Activated CD4-positive, alpha-beta T cell treated with anti-CD3 and anti-CD28 coated beads, Interleukin-2, amount 10 ng/mL, durations not matched to agents 7 days and 5 days (primary cell): Measurements from ENCODE around the gene ALPG. TPM values are rescaled to one million over a fixed set of nuclear protein-coding genes. Genes with fewer than 3 reads are reported as not detected.
"Not testable (repeated sequence)": the region's sequence is repeated elsewhere in the genome, so short reads cannot be mapped to it uniquely, and the experiment has no call there.

Experiments
- CTCF ChIA-PET: fragments of 350-600 bp; sonication (Branson Sonifier 250); formaldehyde crosslinking; loops from one replicate; lab custom pipeline; 2021; ENCODE audit warnings: antibody characterized with exemption; lab: Charles Lee
- POLR2A ChIA-PET: fragments of 350-600 bp; sonication (Branson Sonifier 250); formaldehyde crosslinking; loops from one replicate; lab custom pipeline; 2021; ENCODE audit warnings: antibody characterized with exemption; lab: Charles Lee
- DNase-seq: peaks from one replicate; pipeline ENCODE4 v3.0.0-alpha.2; 2020
- H3K27ac Mint-ChIP-seq: one replicate; pipeline ENCODE4 v1.8.0; 2021; ENCODE audit warnings: mild to moderate bottlenecking, moderate library complexity, mixed read lengths
- H3K27me3 Mint-ChIP-seq: one replicate; pipeline ENCODE4 v1.8.0; 2021; ENCODE audit warnings: mixed read lengths
- H3K36me3 Mint-ChIP-seq: one replicate; pipeline ENCODE4 v1.8.0; 2021; ENCODE audit warnings: low read depth, mixed read lengths
- H3K4me1 Mint-ChIP-seq: one replicate; pipeline ENCODE4 v1.8.0; 2021; ENCODE audit warnings: mixed read lengths
- H3K4me3 Mint-ChIP-seq: one replicate; pipeline ENCODE4 v1.8.0; 2021; ENCODE audit warnings: mild to moderate bottlenecking, moderate library complexity, mixed read lengths
- H3K9me3 Mint-ChIP-seq: one replicate; pipeline ENCODE4 v1.8.0; 2021; ENCODE audit warnings: mixed read lengths
- total RNA-seq, 2 experiments: library from RNA; stranded (reverse); gene quantifications; one replicate each; pipeline ENCODE4 v1.2.3, GENCODE V29; 2021

ALPG gene
- not detected for total RNA-seq

DNA sequence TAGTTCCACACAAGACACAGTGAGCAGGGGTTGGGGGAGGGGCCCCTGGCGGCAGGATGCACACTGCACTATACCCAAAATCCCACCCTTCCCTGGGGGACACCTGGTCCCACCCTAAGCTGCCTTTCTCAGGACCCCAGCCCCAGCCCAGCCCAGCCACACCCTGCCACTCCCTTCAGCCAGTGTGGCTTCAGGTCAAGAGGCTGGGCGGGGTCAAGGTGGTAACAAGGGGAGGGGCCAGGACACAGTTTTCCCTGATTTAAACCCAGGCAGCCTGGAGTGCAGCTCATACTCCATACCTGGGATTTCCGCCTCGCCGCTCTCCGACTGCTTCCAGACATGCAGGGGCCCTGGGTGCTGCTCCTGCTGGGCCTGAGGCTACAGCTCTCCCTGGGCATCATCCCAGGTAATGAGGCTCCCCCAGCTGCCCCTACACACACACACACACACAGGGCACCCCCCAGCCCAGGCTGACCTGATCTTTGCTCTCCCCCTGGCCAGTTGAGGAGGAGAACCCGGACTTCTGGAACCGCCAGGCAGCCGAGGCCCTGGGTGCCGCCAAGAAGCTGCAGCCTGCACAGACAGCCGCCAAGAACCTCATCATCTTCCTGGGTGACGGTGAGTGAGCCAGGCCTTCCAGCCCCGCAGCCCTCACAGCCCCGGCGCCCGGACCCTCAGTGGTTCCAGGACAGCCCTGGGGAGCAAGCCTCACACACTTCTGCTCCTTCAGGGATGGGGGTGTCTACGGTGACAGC, at the start of gene ALPG:
TSS of gene ALPG (plus strand) at position 289 of the 755 bp plus-strand sequence. CDS start at position 340, 51 bp downstream.
- Mint-ChIP-seq H3K4me3 (no peak within 1 kb of the TSS), H3K36me3 (no peaks in the 10 kb centered on the region), H3K27me3 (peaks cover 1% of the 10 kb centered on the region), H3K4me1 (no peaks in the 10 kb centered on the region), H3K9me3 (no peaks in the 10 kb centered on the region), H3K27ac (no peak within 1 kb of the TSS)
- ChIA-PET POLR2A (interaction anchor here (0.6 kb wide), 1 partner anchor 553 kb away, joined by 3 read pairs; no protein-coding TSS in a partner anchor), CTCF (interaction anchor here (0.5 to 1.3 kb wide), 2 partner anchors 10 to 530 kb away, joined by 3 to 4 read pairs; no protein-coding TSS in a partner anchor)
- no peak for DNase-seq

DNA sequence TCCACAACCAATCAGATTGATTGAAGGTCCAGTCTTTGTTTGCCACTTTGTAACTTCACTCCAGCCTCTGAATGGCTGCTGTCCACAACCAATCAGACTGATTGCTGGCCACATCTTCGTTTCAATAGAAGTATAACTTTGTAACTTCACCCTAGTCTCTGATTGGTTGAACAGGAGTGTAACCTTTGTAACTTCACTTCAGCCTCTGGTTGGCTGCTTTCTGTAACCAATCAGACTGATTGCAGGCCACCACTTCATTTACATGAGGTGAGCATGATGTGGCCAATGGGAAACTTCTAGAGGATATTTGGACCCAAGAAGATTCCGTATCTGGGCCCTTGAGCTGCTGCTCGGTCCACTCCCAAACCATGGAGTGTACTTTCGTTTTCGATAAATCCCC, 45.0 kb upstream of the ALPG start:
- no peak overlapping the region for H3K4me3 Mint-ChIP-seq
- ChIA-PET POLR2A (no interaction called here), CTCF (no interaction called here)
- peaks cover 5% of the 10 kb centered on the region for H3K27me3 Mint-ChIP-seq
- DNase-seq: no peak
- no peaks in the 10 kb centered on the region for H3K36me3 Mint-ChIP-seq
- H3K9me3 Mint-ChIP-seq: no peaks in the 10 kb centered on the region
- peaks cover 37% of the 10 kb centered on the region for H3K4me1 Mint-ChIP-seq
- H3K27ac Mint-ChIP-seq: no peak overlapping the region

DNA sequence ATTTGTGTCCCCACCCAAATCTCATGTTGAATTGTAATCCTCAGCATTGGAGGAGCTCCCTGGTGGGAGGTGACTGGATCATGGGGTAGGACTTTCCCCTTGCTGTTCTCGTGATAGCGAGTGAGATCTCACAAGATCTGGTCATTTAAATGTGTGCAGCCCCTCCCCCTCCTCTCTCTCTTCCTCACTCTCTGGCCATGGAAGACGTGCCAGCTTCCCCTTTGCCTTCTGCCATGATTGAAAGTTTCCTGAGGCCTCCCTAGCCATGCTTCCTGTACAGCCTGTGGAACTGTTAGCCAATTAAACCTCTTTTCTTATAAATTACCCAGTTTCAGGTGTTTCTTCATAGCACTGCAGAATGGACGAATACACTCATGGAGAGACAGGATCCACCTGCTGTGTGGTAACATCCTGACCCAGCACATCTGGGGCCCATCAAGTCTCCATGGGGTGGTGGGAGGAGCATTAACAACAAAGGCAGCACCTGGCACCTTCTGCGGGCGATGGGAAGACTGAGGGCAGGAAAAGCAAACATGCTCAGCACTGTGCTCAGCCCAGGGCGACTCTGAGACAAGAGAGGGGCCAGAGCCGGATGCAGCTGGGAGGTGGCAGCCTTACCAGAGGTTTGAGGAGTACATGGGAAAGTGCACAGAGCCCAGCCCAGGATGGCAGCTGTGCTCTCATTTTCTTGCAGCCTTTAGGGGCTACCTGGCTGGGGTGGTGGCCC, 44.3 kb upstream of the ALPG start:
- Mint-ChIP-seq H3K27ac (no peak overlapping the region), H3K36me3 (no peaks in the 10 kb centered on the region), H3K4me1 (peaks cover 37% of the 10 kb centered on the region), H3K4me3 (no peak overlapping the region), H3K9me3 (no peaks in the 10 kb centered on the region), H3K27me3 (peaks cover 2% of the 10 kb centered on the region)
- no peak for DNase-seq
- ChIA-PET POLR2A (no interaction called here), CTCF (no interaction called here)

DNA sequence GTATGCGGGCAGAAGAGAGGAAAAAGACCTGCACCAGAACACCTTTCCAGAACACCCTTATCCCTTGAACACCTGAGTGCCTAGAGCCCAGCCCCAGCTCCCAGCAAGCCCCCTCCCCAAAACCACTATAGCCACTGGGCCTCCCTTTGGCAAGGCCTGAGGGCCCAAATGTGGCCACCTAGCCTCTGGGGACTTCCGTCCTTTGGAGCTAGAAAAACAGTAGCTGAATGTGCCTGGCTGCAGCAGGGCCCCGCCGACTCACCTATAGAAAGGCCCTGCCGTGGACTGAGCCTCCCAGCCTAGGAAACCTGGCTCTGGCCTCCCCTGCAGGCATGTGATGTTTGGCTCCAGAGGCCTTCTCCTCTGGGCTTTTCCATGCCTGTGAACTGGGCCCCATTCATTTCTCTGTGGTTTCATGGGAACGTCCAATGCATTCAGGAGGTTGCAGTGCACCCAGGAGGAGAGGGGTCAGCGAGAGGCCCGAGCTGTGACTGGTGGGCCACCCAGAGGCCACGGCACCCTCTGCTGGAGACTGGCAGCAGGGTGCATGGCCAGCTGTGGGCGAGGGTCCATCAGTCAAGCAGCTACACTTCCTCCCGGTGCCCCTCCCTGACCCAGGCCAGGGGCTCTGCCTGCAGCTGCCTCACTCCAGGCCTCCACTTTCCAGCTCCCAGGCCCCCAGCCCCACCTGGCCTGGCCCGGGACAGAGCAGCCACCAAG, 43.4 kb upstream of the ALPG start:
- Mint-ChIP-seq H3K4me3 (peak overlapping the region; percentile 75), H3K4me1 (peaks cover 37% of the 10 kb centered on the region), H3K27ac (peak overlapping the region; percentile 99)
- POLR2A ChIA-PET: interaction anchor here (0.6 kb wide), 1 partner anchor 420 kb away, joined by 4 read pairs; no protein-coding TSS in a partner anchor
- DNase-seq, H3K36me3 Mint-ChIP-seq, H3K27me3 Mint-ChIP-seq, H3K9me3 Mint-ChIP-seq: not testable (repeated sequence)
- CTCF ChIA-PET: interaction anchor here (0.6 to 1.7 kb wide), 2 partner anchors 18 to 37 kb away, joined by 3 to 5 read pairs; no protein-coding TSS in a partner anchor

DNA sequence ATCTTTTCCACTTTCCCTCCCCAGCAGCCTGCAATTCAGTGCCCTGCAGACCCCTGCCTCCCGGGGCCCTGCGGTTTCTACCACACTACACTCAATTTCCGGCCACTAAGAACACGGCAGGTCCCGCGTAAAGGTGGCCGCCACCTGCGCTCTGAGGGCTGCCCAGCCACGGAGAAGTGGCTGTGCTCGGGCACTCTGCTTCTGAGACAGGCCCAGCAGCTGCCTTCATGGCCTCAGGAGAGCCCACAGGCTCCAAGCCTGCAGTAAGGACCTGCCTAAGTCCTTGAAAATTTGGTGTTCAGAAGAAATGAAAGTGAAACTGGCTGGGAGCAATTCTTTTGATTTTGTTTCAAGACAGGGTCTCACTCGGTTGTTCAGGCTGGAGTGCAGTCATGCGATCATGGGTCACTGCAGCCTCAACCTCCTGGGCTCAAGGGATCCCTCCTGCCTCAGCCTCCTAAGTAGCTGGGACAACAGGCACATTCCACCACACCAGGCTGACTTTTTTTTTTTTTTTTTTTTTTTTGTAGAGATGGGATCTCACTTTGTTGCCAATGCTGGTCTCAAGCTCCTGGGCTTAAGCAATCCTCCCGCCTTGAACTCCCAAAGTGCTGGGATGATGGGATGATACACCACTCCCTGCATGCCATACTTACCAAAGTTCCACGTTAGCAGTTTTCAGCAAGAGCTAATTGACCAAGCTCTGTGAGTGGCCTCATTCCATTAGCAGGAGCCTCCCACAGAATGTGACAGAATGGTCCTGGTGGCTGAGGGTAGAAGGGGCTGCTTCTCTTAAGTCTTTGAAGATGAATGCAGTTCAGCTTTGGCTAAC, 42.6 kb upstream of the ALPG start:
- peaks cover 37% of the 10 kb centered on the region for H3K4me1 Mint-ChIP-seq
- POLR2A ChIA-PET: interaction anchor here (0.6 kb wide), 2 partner anchors 42 to 419 kb away, joined by 3 to 4 read pairs; no protein-coding TSS in a partner anchor
- peak overlapping the region; percentile 75 for H3K4me3 Mint-ChIP-seq
- CTCF ChIA-PET: interaction anchor here (0.6 to 1.7 kb wide), 3 partner anchors 12 to 38 kb away, joined by 3 to 5 read pairs (median 3); no protein-coding TSS in a partner anchor
- no peaks in the 10 kb centered on the region for H3K36me3 Mint-ChIP-seq
- no peaks in the 10 kb centered on the region for H3K9me3 Mint-ChIP-seq
- DNase-seq: peak; percentile 50
- no peaks in the 10 kb centered on the region for H3K27me3 Mint-ChIP-seq
- peak overlapping the region; percentile 99 for H3K27ac Mint-ChIP-seq

DNA sequence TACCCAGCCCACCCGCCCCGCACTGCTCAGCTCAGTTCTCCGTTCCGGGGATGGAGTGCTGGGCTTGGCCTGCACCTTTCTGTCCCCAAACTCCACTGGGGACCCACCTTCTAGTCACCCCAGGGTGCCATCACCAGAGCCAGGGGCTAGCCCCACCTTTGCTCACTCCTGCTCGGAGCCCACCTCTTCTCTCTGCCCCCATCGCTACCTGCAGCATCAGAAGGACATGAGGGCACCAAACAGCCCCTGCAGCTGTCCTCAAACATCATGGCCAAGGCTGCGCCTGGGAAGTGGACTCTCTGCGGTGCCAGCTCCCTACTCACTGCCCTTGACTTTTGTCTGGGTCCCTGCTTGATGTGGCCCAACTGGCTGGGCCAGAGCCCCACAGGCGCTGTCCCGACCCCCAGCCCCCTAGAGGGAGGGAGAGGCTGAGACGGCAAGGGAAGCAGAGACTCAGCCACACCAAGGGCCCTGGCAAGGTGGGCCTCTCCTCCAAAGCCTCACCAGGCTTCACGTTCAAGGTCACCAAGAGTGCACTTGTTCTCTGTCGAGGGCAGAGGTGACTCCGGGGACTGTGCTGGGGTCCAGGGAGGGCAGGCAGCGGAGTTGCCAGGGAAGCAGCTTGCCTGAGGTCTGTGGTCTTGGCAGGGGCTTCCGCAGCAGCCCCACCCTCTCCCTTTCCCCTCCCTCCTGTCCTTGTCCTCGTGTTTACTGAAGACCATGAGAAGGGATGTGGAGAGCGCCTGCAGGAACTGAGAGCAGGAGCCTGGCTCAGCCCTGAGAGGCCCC, 41.6 kb upstream of the ALPG start:
- not testable (repeated sequence) for H3K4me3 Mint-ChIP-seq, H3K27me3 Mint-ChIP-seq, H3K9me3 Mint-ChIP-seq, DNase-seq, H3K36me3 Mint-ChIP-seq
- Mint-ChIP-seq H3K27ac (peak overlapping the region; percentile 66), H3K4me1 (peaks cover 37% of the 10 kb centered on the region)
- POLR2A ChIA-PET: interaction anchor here (0.6 kb wide), 1 partner anchor 43 kb away, joined by 3 read pairs; no protein-coding TSS in a partner anchor
- CTCF ChIA-PET: interaction anchor here (0.6 to 1.7 kb wide), 5 partner anchors 9 to 458 kb away, joined by 3 to 5 read pairs (median 5); partner anchors contain the start of gene ALPP

DNA sequence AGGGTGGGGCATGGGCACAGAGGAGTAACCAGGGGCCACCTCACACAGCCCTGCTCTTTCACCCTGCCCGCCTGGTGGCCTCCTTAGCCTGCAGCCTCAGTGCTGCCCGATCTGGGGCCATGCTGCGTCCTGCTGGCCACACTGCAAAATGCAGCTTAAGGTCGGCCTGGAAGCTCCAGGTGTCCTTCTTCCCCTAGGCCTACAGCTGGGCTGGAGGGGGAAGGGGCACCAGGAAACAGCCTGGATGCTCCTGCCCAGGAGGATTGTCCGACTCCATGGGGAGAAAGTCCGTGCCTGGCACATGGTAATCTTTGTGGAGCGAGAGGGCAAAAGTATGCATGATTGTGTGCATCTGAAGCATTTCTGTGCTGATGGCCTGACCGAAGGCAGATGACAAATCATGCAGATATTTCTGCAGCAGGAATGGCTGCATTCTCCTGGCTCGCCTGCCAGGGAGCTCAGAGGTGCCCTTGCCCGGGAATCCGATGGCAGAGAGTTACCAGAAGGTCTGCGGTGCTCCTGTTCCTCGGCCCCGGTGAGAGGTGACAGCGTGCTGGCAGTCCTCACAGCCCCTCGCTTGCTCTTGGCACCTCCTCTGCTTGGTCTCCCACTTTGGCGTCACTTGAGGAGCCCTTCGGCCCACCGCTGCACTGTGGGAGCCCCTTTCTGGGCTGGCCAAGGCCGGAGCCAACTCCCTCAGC, 40.9 kb upstream of the ALPG start:
- Mint-ChIP-seq H3K27me3 (no peaks in the 10 kb centered on the region), H3K9me3 (no peaks in the 10 kb centered on the region), H3K4me1 (peaks cover 37% of the 10 kb centered on the region), H3K27ac (peak overlapping the region; percentile 4), H3K4me3 (no peak overlapping the region), H3K36me3 (no peaks in the 10 kb centered on the region)
- ChIA-PET POLR2A (no interaction called here), CTCF (interaction anchor here (0.9 to 1.7 kb wide), 4 partner anchors 8 to 21 kb away, joined by 3 to 5 read pairs (median 4); partner anchors contain the start of gene ALPP)
- peak; percentile 21 for DNase-seq

DNA sequence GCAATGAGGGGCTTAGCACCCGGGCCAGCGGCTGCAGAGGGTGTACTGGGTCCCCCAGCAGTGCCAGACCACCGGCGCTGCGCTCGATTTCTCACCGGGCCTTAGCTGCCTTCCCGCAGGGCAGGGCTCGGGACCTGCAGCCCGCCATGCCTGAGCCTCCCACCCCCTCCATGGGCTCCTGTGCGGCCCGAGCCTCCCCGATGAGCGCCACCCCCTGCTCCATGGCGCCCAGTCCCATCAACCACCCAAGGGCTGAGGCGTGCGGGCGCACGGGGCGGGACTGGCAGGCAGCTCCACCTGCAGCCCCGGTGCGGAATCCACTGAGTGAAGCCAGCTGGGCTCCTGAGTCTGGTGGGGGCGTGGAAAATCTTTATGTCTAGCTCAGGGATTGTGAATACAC, 40.2 kb upstream of the ALPG start:
- POLR2A ChIA-PET, H3K36me3 Mint-ChIP-seq, H3K27me3 Mint-ChIP-seq, DNase-seq, H3K4me3 Mint-ChIP-seq, H3K27ac Mint-ChIP-seq, H3K9me3 Mint-ChIP-seq: not testable (repeated sequence)
- CTCF ChIA-PET: interaction anchor here (0.9 to 1.1 kb wide), 2 partner anchors 22 to 29 kb away, joined by 3 read pairs; no protein-coding TSS in a partner anchor
- H3K4me1 Mint-ChIP-seq: peaks cover 37% of the 10 kb centered on the region

DNA sequence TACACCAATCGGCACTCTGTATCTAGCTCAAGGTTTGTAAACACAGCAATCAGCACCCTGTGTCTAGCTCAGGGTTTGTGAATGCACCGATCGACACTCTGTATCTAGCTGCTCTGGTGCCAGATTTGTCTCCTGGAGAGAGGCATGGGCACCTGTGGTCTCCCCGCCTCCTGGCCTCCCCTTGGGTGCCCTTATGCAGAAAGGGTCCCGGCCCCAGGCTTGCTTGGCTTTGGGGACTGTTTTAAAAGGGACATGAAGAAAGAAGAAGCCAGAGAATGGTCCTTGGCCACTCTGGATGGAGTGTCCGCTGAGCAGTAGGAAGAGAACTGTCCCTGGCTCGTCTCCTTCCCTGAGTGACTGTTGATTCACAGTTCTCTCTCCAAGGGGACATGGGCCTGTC, 39.6 kb upstream of the ALPG start:
- DNase-seq: no peak
- Mint-ChIP-seq H3K27ac (no peak overlapping the region), H3K4me3 (no peak overlapping the region), H3K9me3 (no peaks in the 10 kb centered on the region), H3K27me3 (no peaks in the 10 kb centered on the region), H3K4me1 (peaks cover 35% of the 10 kb centered on the region), H3K36me3 (no peaks in the 10 kb centered on the region)
- POLR2A ChIA-PET: no interaction called here
- CTCF ChIA-PET: interaction anchor here (0.8 to 1.1 kb wide), 3 partner anchors 22 to 31 kb away, joined by 3 to 5 read pairs (median 3); no protein-coding TSS in a partner anchor

DNA sequence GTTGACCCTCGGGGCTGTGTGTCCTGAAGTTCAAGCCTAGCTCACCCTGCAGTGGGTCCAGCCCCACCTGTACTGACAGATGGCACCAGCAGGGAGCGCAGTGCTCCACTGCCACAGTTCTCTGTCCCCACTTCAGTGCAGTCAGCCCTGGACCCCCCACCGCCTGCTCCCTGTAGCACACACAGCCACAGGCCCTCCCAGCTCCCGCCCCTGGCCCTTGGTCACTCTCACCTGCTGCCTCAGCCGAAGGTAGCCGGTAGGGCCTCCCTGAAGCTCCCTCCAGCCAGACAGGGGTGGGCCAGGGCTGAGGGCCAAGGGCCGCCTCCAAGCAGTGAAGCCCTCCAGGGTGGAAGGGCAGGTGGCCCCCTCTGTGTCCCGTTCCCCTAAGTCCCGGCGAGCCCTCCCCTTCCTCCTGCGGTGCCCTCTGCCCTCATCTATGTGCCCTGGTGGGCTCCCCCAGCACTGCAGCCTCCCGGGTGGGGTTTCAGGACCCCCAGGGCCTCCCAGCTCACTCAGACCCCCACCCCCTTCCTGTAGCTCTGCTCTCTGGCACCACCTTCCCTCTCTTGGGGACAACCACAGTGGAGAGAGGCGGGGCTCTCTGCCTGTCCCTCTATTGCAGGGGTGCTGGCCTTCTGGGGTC, 38.9 kb upstream of the ALPG start:
- POLR2A ChIA-PET: no interaction called here

More for the DNA sequence above, 38.9 kb upstream of the ALPG start:
- CTCF ChIA-PET: interaction anchor here (0.6 to 1.1 kb wide), 4 partner anchors 23 to 54 kb away, joined by 3 to 5 read pairs (median 3); no protein-coding TSS in a partner anchor
- H3K4me3 Mint-ChIP-seq: no peak overlapping the region
- no peak for DNase-seq
- H3K36me3 Mint-ChIP-seq: no peaks in the 10 kb centered on the region
- H3K27me3 Mint-ChIP-seq: no peaks in the 10 kb centered on the region
- H3K4me1 Mint-ChIP-seq: peaks cover 28% of the 10 kb centered on the region
- no peak overlapping the region for H3K27ac Mint-ChIP-seq
- H3K9me3 Mint-ChIP-seq: no peaks in the 10 kb centered on the region
